Cardiac muscle cell (in vitro differentiated cells and primary cell): Measurements from ENCODE around the gene MYO9B. TPM values are rescaled to one million over a fixed set of nuclear protein-coding genes. Genes with fewer than 3 reads are reported as not detected.

ENCODE experiments used
- DNase-seq, 2 donors: peaks; one replicate each; pipeline versions ENCODE4 v3.0.0 to v3.0.0-alpha.2; 2010 to 2017; ENCODE audit warnings: low read depth in 1 of 2, low spot score in 1 of 2
- H3K27ac ChIP-seq: fragments of 200-600 bp; sonication (generic); 2 replicates; pipeline ENCODE4 v1.5.1; 2016
- H3K27me3 ChIP-seq: fragments of 200-600 bp; sonication (generic); 2 replicates; pipeline ENCODE4 v1.6.0; 2016; ENCODE audit warnings: control low read depth
- H3K36me3 ChIP-seq: fragments of 200-600 bp; sonication (generic); 2 replicates; pipeline ENCODE4 v1.5.1; 2016; ENCODE audit warnings: control low read depth
- H3K4me1 ChIP-seq: fragments of 200-600 bp; sonication (generic); 2 replicates; pipeline ENCODE4 v1.8.1; 2017; ENCODE audit warnings: low read depth, mild to moderate bottlenecking, mixed run types
- H3K4me3 ChIP-seq: fragments of 200-600 bp; sonication (generic); 2 replicates; pipeline ENCODE4 v1.5.1; 2016; ENCODE audit warnings: mild to moderate bottlenecking
- H3K9me3 ChIP-seq: fragments of 200-600 bp; sonication (generic); 2 replicates; pipeline ENCODE4 v1.5.1; 2017; ENCODE audit warnings: low read depth, mild to moderate bottlenecking, control low read depth
- polyA plus RNA-seq: library from polyadenylated mRNA; unstranded; fragments of >200 nt; fragmentation: Nextera tagmentation; extraction: Ambion mirVana; gene quantifications from 2 replicates; pipeline ENCODE4 v1.2.1, GENCODE V29; 2016
- total RNA-seq: library from RNA; depleted of rRNA; stranded (reverse); fragments of >200 nt; gene quantifications from 2 replicates; pipeline ENCODE4 v1.2.3, GENCODE V29; 2016
- TF ChIP-seq, protein P1 (sequence below): IDR thresholded peaks from 2 replicates; pipeline ENCODE4 v1.5.1; 2012; ENCODE audit warnings: low read depth, mild to moderate bottlenecking, low read length

Gene MYO9B, protein sequence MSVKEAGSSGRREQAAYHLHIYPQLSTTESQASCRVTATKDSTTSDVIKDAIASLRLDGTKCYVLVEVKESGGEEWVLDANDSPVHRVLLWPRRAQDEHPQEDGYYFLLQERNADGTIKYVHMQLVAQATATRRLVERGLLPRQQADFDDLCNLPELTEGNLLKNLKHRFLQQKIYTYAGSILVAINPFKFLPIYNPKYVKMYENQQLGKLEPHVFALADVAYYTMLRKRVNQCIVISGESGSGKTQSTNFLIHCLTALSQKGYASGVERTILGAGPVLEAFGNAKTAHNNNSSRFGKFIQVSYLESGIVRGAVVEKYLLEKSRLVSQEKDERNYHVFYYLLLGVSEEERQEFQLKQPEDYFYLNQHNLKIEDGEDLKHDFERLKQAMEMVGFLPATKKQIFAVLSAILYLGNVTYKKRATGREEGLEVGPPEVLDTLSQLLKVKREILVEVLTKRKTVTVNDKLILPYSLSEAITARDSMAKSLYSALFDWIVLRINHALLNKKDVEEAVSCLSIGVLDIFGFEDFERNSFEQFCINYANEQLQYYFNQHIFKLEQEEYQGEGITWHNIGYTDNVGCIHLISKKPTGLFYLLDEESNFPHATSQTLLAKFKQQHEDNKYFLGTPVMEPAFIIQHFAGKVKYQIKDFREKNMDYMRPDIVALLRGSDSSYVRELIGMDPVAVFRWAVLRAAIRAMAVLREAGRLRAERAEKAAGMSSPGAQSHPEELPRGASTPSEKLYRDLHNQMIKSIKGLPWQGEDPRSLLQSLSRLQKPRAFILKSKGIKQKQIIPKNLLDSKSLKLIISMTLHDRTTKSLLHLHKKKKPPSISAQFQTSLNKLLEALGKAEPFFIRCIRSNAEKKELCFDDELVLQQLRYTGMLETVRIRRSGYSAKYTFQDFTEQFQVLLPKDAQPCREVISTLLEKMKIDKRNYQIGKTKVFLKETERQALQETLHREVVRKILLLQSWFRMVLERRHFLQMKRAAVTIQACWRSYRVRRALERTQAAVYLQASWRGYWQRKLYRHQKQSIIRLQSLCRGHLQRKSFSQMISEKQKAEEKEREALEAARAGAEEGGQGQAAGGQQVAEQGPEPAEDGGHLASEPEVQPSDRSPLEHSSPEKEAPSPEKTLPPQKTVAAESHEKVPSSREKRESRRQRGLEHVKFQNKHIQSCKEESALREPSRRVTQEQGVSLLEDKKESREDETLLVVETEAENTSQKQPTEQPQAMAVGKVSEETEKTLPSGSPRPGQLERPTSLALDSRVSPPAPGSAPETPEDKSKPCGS (N-terminal part only)
- 47.9 and 50.8 TPM in 2 replicates for total RNA-seq
- 17.7 and 20.8 TPM in 2 replicates for polyA plus RNA-seq

DNA sequence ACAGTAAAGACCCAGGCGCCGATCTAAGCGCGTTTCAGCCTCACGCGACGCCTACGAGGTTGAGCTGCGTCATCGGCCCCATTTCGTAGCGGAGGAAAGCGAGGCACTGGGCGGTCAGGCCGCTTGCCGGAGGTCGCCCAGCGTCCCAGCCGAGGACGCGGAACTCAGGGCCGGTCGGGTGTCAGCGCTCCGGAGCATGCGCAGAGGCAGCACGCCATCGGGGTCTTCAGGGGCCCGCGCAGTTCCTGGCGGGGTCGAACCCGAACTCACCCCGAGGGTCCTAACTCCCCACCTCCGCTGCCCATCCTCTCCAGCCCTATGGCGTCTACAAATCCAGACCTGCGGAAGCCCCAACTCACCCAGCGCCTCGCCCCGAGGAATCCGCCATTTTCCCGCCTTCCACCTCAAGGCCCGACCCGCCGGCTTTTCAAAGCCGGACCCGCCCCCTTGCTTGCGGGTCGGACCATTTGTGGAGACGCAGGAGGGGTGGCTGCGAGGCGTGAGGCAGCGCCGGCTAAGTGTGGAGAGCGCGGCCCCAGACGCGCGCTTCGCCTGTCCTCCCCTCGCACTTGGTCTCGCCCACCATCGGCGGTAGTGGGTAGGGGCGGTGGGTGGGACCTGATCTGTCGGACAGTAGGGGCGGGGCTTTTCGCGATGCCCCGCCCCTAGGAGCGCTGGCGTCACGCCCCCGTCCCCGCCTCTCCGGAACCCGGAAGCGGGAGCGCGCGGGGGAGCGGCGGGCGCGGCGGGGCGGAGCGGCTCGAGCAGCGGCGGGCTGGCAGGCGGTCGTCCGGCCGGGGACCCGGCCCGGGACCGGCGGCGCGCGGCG lies at the start of gene MYO9B, which contains the start of gene HAUS8:
Gene MYO9B (plus strand): TSS at position 743 of the 829 bp plus-strand sequence. CDS start 25,941 bp downstream, outside the sequence.
Gene HAUS8 (minus strand): TSS at position 418 of the 829 bp plus-strand sequence. CDS start 30 bp downstream, at position 388.
- peak; percentile 99 to 100 for DNase-seq
- H3K27me3 ChIP-seq = no peaks in the 10 kb centered on the region
- TF ChIP-seq, protein P1, sequence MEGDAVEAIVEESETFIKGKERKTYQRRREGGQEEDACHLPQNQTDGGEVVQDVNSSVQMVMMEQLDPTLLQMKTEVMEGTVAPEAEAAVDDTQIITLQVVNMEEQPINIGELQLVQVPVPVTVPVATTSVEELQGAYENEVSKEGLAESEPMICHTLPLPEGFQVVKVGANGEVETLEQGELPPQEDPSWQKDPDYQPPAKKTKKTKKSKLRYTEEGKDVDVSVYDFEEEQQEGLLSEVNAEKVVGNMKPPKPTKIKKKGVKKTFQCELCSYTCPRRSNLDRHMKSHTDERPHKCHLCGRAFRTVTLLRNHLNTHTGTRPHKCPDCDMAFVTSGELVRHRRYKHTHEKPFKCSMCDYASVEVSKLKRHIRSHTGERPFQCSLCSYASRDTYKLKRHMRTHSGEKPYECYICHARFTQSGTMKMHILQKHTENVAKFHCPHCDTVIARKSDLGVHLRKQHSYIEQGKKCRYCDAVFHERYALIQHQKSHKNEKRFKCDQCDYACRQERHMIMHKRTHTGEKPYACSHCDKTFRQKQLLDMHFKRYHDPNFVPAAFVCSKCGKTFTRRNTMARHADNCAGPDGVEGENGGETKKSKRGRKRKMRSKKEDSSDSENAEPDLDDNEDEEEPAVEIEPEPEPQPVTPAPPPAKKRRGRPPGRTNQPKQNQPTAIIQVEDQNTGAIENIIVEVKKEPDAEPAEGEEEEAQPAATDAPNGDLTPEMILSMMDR = no peak
- H3K27ac ChIP-seq = peak within 1 kb of the TSS; percentile 19
- H3K4me1 ChIP-seq = peaks cover 11% of the 10 kb centered on the region
- H3K4me3 ChIP-seq = peak within 1 kb of the TSS; percentile 88
- no peaks in the 10 kb centered on the region for H3K36me3 ChIP-seq
- H3K9me3 ChIP-seq = no peaks in the 10 kb centered on the region

DNA sequence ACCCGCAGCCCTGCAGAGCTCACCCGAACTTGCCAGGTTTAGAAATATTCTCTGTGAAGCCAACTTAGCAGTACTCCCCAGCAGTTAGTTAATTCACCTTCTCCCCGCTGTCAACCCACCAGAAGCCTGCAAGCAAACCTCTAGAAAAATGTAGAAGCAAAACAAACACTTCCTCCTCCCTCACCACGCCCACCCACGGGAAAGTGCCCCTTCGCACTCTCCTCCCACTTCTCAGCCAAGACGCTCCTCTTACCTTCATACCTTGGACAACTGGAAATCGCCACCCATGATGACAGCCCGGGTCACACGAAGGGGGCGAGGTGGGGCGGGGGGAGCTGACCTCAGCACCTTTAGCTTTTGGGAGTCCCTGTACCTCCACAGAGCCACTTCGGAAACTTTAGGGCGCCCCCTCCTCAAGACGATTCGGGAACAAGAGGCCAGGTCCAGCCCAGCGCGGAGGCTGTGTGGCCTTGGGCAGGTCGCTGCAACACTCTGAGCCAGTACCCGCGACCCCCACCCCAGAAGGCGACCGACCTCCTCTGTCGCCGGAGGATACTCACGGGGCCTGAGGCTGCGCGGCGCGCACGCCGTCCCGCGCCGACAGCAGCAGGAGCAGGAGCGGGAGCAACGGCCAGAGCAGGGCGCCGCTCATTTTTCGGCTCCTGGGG lies 49.5 kb upstream of the MYO9B start:
- no peak overlapping the region for H3K27ac ChIP-seq
- no peaks in the 10 kb centered on the region for H3K36me3 ChIP-seq
- TF ChIP-seq, protein P1 = no peak
- H3K9me3 ChIP-seq = no peaks in the 10 kb centered on the region
- no peaks in the 10 kb centered on the region for H3K4me1 ChIP-seq
- peak; percentile 9 to 20 for DNase-seq
- peaks cover 18% of the 10 kb centered on the region for H3K27me3 ChIP-seq
- H3K4me3 ChIP-seq = peak overlapping the region; percentile 41

DNA sequence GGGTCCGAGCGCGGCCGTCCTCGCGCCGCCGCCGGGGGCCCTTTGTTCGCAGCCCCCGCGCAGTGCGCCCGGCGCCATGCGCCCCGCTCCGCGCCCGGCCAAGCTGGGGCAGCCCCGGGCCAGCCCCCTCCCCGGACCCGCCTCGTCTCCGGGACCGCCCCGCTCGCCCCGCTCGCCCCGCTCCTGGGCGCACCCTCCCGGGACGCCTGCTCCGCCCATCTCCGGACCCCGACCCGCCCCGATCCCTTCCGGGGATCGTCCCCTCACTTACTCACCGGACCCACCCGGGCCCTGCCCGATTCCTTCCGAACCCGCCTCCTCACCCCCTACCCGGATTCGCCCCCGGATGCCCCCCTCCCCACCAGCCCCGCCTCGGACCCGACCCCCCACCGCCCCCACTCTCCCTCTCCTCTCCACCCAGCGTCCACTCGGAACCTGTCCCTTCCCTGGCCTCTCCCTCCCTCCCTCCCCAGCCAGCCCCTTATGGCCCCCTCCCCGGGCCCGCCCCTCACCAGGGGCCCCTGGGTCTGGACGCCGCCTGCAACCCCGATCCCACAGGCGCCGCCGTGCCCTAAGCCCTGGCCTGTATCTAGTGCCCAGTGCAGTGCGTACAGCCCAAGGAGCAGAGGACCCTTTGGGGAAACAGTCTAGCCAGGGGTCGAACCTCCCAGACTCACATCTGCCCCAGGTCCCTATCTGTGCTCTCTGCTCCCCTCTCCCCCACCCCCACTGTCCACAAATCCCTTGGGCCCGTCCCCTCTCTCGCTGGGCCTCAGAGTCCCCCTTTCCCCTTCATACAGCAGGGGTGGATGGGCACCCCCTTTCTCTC lies 48.7 kb upstream of the MYO9B start, which contains the start of gene CPAMD8:
Gene CPAMD8 (minus strand): TSS at position 105 of the 829 bp plus-strand sequence. CDS start 168 bp downstream, outside the sequence.
- Histone ChIP-seq H3K4me3 (peak within 1 kb of the TSS; percentile 41), H3K4me1 (no peaks in the 10 kb centered on the region), H3K27me3 (peaks cover 18% of the 10 kb centered on the region), H3K27ac (no peak within 1 kb of the TSS), H3K36me3 (no peaks in the 10 kb centered on the region), H3K9me3 (no peaks in the 10 kb centered on the region)
- DNase-seq = peak in 1 of 2 donors; percentile 26
- TF ChIP-seq, protein P1 = no peak

DNA sequence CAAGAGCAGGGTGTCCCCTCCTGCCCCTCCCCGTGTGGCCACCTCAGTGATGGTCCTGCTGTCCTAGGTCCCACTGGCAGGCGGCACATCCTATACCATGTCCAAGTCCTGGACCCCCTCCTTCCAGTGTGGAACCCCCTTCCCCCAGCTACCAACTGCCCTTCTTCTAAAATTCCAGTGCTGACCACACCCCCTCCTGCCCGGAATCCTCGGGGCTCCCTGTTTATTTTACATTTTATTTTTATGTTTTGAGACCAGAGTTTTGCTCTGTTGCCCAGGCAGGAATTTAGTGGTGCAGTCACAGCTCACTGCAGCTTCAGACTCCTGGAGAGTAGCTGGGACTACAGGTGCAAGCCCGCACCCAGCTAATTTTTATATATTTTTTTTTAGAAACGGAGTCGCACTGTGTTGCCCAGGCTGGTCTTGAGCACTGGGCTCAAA lies 48.0 kb upstream of the MYO9B start:
- Histone ChIP-seq H3K4me3 (no peak overlapping the region), H3K27me3 (peaks cover 18% of the 10 kb centered on the region)
- TF ChIP-seq, protein P1 = no peak

More for the DNA sequence above, 48.0 kb upstream of the MYO9B start:
- H3K36me3 ChIP-seq = no peaks in the 10 kb centered on the region
- H3K4me1 ChIP-seq = no peaks in the 10 kb centered on the region
- H3K9me3 ChIP-seq = no peaks in the 10 kb centered on the region
- DNase-seq = no peak
- H3K27ac ChIP-seq = no peak overlapping the region
